ENCODE measurements around the gene GTF2I. TPM values are rescaled to one million over a fixed set of nuclear protein-coding genes. Genes with fewer than 3 reads are reported as not detected.

GTF2I gene
- total RNA-seq, 1 experiment from 2014 or later: 357 TPM

GRCh38 chr7:74623135-74623534 is 34.4 kb upstream of the GTF2I start:
- no peak overlapping the region for H2BK20ac ChIP-seq (ENCODE audit: low read depth, low read length, poor library complexity, severe bottlenecking)
- no peak overlapping the region for H4K8ac ChIP-seq (replicated peaks; ENCODE audit: insufficient read length, low read depth, low read length)
- H2BK15ac ChIP-seq (ENCODE audit: low read depth, low read length): no peak overlapping the region
- no peak overlapping the region for H3K4me3 Mint-ChIP-seq
- H3K27ac Mint-ChIP-seq: no peak overlapping the region
- no peaks in the 10 kb centered on the region for H3K27me3 Mint-ChIP-seq (ENCODE audit: low read depth)
- no peak overlapping the region for H2BK5ac ChIP-seq (ENCODE audit: insufficient read length, low read length)
- peaks cover 0 to 4% (median 0%) of the 10 kb centered on the region in 3 experiments; a peak in 2 of 7 replicates for H3K36me3 Mint-ChIP-seq (ENCODE audit: insufficient read depth in 1 of 3, low read depth in 3 of 3)
- no peak overlapping the region for H3K4ac ChIP-seq (ENCODE audit: low read depth, low read length)
- H3K79me1 ChIP-seq (ENCODE audit: insufficient read depth, low read depth, low read length, poor library complexity, severe bottlenecking): no peaks in the 10 kb centered on the region
- no peaks in the 10 kb centered on the region for H3K23me2 ChIP-seq (ENCODE audit: insufficient read length, low read depth, low read length, poor library complexity, severe bottlenecking)
- no peak overlapping the region for H3K18ac ChIP-seq (ENCODE audit: insufficient read length, low read depth, low read length)
- H3K4me1 Mint-ChIP-seq: peaks cover 19 to 26% of the 10 kb centered on the region in 2 experiments
- H2BK12ac ChIP-seq (ENCODE audit: insufficient read length, low read depth, low read length): no peak overlapping the region
- no peak overlapping the region for H2AFZ ChIP-seq (ENCODE audit: low read length)
- no peaks in the 10 kb centered on the region; a peak in 1 of 5 replicates for H3K9me3 Mint-ChIP-seq
- H3T11ph ChIP-seq (ENCODE audit: low read length): no peak overlapping the region
- no peaks in the 10 kb centered on the region for H4K20me1 ChIP-seq (ENCODE audit: control insufficient read depth, insufficient read depth, insufficient read length)
- no peak overlapping the region for H3K4me2 ChIP-seq (ENCODE audit: insufficient read depth, insufficient read length, low read length)
- no peaks in the 10 kb centered on the region for H3K27me3 ChIP-seq (ENCODE audit: insufficient read depth, low read length)
- no peak overlapping the region for H2AK5ac ChIP-seq (ENCODE audit: insufficient read length, low read length)
- no peak overlapping the region for H4K5ac ChIP-seq (ENCODE audit: insufficient read length, low read depth, low read length)
- no CpG with 5 or more reads among the region's 9 CpGs for WGBS (ENCODE audit: extremely low coverage, insufficient read length, low lambda C conversion rate)
- H3K9ac ChIP-seq (ENCODE audit: extremely low read depth, insufficient read length, low read length): no peak overlapping the region
- no peak overlapping the region for H3K56ac ChIP-seq (ENCODE audit: insufficient read length, low read depth, low read length)
- no peaks in the 10 kb centered on the region; the same call in 1 of the 2 replicates for H3K4me1 ChIP-seq (ENCODE audit: insufficient read depth, low read length)
- H3K23ac ChIP-seq (ENCODE audit: insufficient read length, low read depth, low read length): no peak overlapping the region
- DNase-seq: no peak
- H2BK120ac ChIP-seq (ENCODE audit: low read depth, low read length, poor library complexity, severe bottlenecking): no peak overlapping the region
- H3K27ac ChIP-seq (ENCODE audit: insufficient read length, low read depth, low read length): no peak overlapping the region
- H3K14ac ChIP-seq (ENCODE audit: insufficient read depth, low read length): no peak overlapping the region
- no peak overlapping the region for H4K91ac ChIP-seq (ENCODE audit: insufficient read length, low read depth, low read length)
- no peaks in the 10 kb centered on the region for H3K9me3 ChIP-seq (ENCODE audit: control insufficient read depth, low read depth, low read length)
- no peak for TF ChIP-seq CTCF (conservative IDR thresholded peaks at IDR 0.05)
- H3K79me2 ChIP-seq (ENCODE audit: insufficient read depth, low read length): no peaks in the 10 kb centered on the region

All from H9 (cell line).